ENCODE results near the gene ADAMTS12. TPM values are rescaled to one million over a fixed set of nuclear protein-coding genes. Genes with fewer than 3 reads are reported as not detected.

Gene ADAMTS12
- total and polyA plus RNA-seq, 10 of the 15 experiments (the other 5 are each of a cell fraction or from before 2014, with no cell fraction given), result 0.11 to 35.8 (median 20.7) TPM

DNA sequence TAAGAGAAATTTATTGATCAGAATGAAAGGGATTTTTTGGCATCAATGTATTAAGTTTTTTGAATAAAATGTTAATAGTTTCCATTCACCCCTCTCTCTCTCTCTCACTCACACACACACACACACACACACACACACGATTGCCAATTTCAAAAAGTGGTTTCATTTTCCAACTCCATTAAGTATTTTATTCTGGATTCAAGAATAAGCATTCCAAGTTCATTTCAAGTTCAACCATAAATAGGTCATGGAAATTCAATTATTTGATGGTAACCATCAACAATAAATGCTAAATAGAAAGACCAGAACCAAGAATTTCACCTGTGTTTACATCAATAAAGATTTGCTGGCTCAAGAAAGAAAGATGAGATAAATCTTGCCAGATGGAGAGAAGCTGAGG lies 171.6 kb downstream of the ADAMTS12 start:
- H3K4me1 ChIP-seq (ENCODE audit: control insufficient read depth, insufficient read depth, low read length), result no peaks in the 10 kb centered on the region
- H3K79me2 ChIP-seq (ENCODE audit: control insufficient read depth, insufficient read depth, low read length), result no peaks in the 10 kb centered on the region
- FAIRE-seq (no peak), ATAC-seq (no peak), DNase-seq (ENCODE audit: low read depth, low spot score) (no peak)
- WGBS (ENCODE audit: insufficient coverage, insufficient replicate concordance, low lambda C conversion rate, missing lambda C conversion rate), result 7% methylated on average over 1 of the region's 1 CpG
- RAD21 ChIA-PET (ENCODE audit: unreplicated experiment), result no interaction called here
- CTCF ChIA-PET, result no interaction called here
- H3K36me3 ChIP-seq (ENCODE audit: control insufficient read depth in 2 of 2, insufficient read depth in 2 of 2, low read length in 1 of 2), result no peaks in the 10 kb centered on the region
- SMC1A ChIA-PET (ENCODE audit: uncharacterized antibody, unreplicated experiment), result interaction anchor here (0.9 kb wide), 1 partner anchor 44 kb away, joined by 3 read pairs; no protein-coding TSS in a partner anchor
- no peak overlapping the region for H3K27ac ChIP-seq (ENCODE audit: control insufficient read depth, insufficient read depth)
- in situ Hi-C loops (cut with MboI), result no loop called here
- POLR2A ChIA-PET, result no interaction called here
- H3K4me2 ChIP-seq (ENCODE audit: control insufficient read depth, insufficient read depth), result no peak overlapping the region
- intact Hi-C loops (cut with micrococcal nuclease; ENCODE audit: unreplicated experiment), result no loop called here
- no peak for TF ChIP-seq TCF12 (IDR thresholded peaks at IDR 0.05; ENCODE audit: low read depth, low read length)
- no peak for TF ChIP-seq ZBED1 (IDR thresholded peaks at IDR 0.05; ENCODE audit: borderline replicate concordance)
- no peak for TF ChIP-seq KDM1A (IDR thresholded peaks at IDR 0.05; ENCODE audit: borderline replicate concordance)
- TF ChIP-seq, protein P1, sequence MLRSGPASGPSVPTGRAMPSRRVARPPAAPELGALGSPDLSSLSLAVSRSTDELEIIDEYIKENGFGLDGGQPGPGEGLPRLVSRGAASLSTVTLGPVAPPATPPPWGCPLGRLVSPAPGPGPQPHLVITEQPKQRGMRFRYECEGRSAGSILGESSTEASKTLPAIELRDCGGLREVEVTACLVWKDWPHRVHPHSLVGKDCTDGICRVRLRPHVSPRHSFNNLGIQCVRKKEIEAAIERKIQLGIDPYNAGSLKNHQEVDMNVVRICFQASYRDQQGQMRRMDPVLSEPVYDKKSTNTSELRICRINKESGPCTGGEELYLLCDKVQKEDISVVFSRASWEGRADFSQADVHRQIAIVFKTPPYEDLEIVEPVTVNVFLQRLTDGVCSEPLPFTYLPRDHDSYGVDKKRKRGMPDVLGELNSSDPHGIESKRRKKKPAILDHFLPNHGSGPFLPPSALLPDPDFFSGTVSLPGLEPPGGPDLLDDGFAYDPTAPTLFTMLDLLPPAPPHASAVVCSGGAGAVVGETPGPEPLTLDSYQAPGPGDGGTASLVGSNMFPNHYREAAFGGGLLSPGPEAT (IDR thresholded peaks at IDR 0.05; ENCODE audit: low read depth), result no peak
- TF ChIP-seq SUZ12 (IDR thresholded peaks at IDR 0.05; ENCODE audit: unreplicated experiment), result no peak
- TF ChIP-seq TARDBP (IDR thresholded peaks at IDR 0.05; ENCODE audit: borderline replicate concordance), result no peak
- no peak for TF ChIP-seq NFXL1 (IDR thresholded peaks at IDR 0.05; ENCODE audit: borderline replicate concordance)
- TF ChIP-seq IRF4 (IDR thresholded peaks at IDR 0.05; ENCODE audit: low read depth, low read length), result no peak
- no peak for TF ChIP-seq ZBTB11 (CRISPR knock-in tag; IDR thresholded peaks at IDR 0.05)
- TF ChIP-seq, protein P2, sequence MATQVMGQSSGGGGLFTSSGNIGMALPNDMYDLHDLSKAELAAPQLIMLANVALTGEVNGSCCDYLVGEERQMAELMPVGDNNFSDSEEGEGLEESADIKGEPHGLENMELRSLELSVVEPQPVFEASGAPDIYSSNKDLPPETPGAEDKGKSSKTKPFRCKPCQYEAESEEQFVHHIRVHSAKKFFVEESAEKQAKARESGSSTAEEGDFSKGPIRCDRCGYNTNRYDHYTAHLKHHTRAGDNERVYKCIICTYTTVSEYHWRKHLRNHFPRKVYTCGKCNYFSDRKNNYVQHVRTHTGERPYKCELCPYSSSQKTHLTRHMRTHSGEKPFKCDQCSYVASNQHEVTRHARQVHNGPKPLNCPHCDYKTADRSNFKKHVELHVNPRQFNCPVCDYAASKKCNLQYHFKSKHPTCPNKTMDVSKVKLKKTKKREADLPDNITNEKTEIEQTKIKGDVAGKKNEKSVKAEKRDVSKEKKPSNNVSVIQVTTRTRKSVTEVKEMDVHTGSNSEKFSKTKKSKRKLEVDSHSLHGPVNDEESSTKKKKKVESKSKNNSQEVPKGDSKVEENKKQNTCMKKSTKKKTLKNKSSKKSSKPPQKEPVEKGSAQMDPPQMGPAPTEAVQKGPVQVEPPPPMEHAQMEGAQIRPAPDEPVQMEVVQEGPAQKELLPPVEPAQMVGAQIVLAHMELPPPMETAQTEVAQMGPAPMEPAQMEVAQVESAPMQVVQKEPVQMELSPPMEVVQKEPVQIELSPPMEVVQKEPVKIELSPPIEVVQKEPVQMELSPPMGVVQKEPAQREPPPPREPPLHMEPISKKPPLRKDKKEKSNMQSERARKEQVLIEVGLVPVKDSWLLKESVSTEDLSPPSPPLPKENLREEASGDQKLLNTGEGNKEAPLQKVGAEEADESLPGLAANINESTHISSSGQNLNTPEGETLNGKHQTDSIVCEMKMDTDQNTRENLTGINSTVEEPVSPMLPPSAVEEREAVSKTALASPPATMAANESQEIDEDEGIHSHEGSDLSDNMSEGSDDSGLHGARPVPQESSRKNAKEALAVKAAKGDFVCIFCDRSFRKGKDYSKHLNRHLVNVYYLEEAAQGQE (IDR thresholded peaks at IDR 0.05; ENCODE audit: low read depth, low read length), result no peak
- no peak for TF ChIP-seq NFIC (IDR thresholded peaks at IDR 0.05; ENCODE audit: low read depth, low read length)
- TF ChIP-seq RUNX3 (IDR thresholded peaks at IDR 0.05; ENCODE audit: low read length), result no peak
- no peak for TF ChIP-seq NFYB (IDR thresholded peaks at IDR 0.05; ENCODE audit: insufficient read depth, low read depth, low read length)
- TF ChIP-seq HDGF (IDR thresholded peaks at IDR 0.05), result no peak
- TF ChIP-seq, protein P3, sequence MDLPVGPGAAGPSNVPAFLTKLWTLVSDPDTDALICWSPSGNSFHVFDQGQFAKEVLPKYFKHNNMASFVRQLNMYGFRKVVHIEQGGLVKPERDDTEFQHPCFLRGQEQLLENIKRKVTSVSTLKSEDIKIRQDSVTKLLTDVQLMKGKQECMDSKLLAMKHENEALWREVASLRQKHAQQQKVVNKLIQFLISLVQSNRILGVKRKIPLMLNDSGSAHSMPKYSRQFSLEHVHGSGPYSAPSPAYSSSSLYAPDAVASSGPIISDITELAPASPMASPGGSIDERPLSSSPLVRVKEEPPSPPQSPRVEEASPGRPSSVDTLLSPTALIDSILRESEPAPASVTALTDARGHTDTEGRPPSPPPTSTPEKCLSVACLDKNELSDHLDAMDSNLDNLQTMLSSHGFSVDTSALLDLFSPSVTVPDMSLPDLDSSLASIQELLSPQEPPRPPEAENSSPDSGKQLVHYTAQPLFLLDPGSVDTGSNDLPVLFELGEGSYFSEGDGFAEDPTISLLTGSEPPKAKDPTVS (IDR thresholded peaks at IDR 0.05; ENCODE audit: low read depth, low read length), result no peak
- no peak overlapping the region for H3K4me3 ChIP-seq
- H4K20me1 ChIP-seq (ENCODE audit: control insufficient read depth, insufficient read depth), result no peaks in the 10 kb centered on the region
- no peak overlapping the region for H2AFZ ChIP-seq (ENCODE audit: control insufficient read depth, low read depth, low read length)
- no TSS peak for BruUV-seq (replicated peaks)
- H3K9ac ChIP-seq (ENCODE audit: control insufficient read depth, insufficient read depth, low read length), result no peak overlapping the region
- no peaks in the 10 kb centered on the region for H3K27me3 ChIP-seq (replicated peaks in 1 of 2; ENCODE audit: control insufficient read depth in 2 of 2, insufficient read depth in 2 of 2, low read length in 1 of 2)
- H3K9me3 ChIP-seq (replicated peaks; ENCODE audit: control insufficient read depth, insufficient read depth, low read length), result no peaks in the 10 kb centered on the region
